IMR-90 (cell line): ENCODE measurements around the gene EFCC1. TPM values are rescaled to one million over a fixed set of nuclear protein-coding genes. Genes with fewer than 3 reads are reported as not detected.

Source experiments
- ATAC-seq: fragments of 200-7000 bp; cut with Tn5 transposase; 2 replicates; pipeline ENCODE4 v1.9.1; 2020; ENCODE audit warnings: low read depth, mild to moderate bottlenecking, moderate library complexity
- BruUV-seq: library from RNA; stranded (reverse); fragments of 400-500 nt; replicated peaks from 2 replicates; lab custom pipeline; 2021; lab: Mats Ljungman, UMichigan
- CTCF ChIA-PET: fragments of 300-600 bp; formaldehyde crosslinking; extraction: SDS; loops from one replicate; lab custom pipeline; 2021; ENCODE audit warnings: antibody characterized with exemption; lab: Yijun Ruan, JAX
- POLR2A ChIA-PET: fragments of 300-600 bp; sonication (Branson Sonifier 250); formaldehyde crosslinking; loops from one replicate; lab custom pipeline; 2022; ENCODE audit warnings: antibody characterized with exemption; ENCODE audit not compliant: unreplicated experiment; lab: Charles Lee
- DNase-seq: peaks from one replicate; pipeline ENCODE4 v3.0.0; 2013
- H2AFZ ChIP-seq: replicated peaks from 2 replicates; pipeline ENCODE3; 2013; ENCODE audit warnings: low read length, mild to moderate bottlenecking; ENCODE audit not compliant: poor library complexity
- H2AK5ac ChIP-seq: 2 replicates; pipeline ENCODE4 v1.6.1; 2013; ENCODE audit warnings: low read depth, low read length, inconsistent platforms
- H2AK9ac ChIP-seq: replicated peaks from 2 replicates; pipeline ENCODE3; 2013; ENCODE audit warnings: mild to moderate bottlenecking, low read depth, low read length, moderate library complexity; ENCODE audit not compliant: poor library complexity
- H2BK120ac ChIP-seq: 2 replicates; pipeline ENCODE4 v1.6.1; 2013; ENCODE audit warnings: low read depth, low read length, inconsistent platforms
- H2BK15ac ChIP-seq: 3 replicates; pipeline ENCODE4 v1.6.1; 2013; ENCODE audit warnings: low read depth, low read length, inconsistent platforms
- H2BK20ac ChIP-seq: 2 replicates; pipeline ENCODE4 v1.6.1; 2013; ENCODE audit warnings: low read depth, mild to moderate bottlenecking, inconsistent platforms, low read length, moderate library complexity
- H2BK5ac ChIP-seq: 2 replicates; pipeline ENCODE4 v1.6.1; 2013; ENCODE audit warnings: mild to moderate bottlenecking, low read depth, low read length, inconsistent platforms; ENCODE audit not compliant: poor library complexity, severe bottlenecking
- H3K14ac ChIP-seq: replicated peaks from 2 replicates; pipeline ENCODE4 v1.6.1; 2013; ENCODE audit warnings: low read depth, low read length, inconsistent platforms
- H3K18ac ChIP-seq: 2 replicates; pipeline ENCODE4 v1.6.1; 2013; ENCODE audit warnings: low read depth, low read length, control low read depth
- H3K23ac ChIP-seq: 2 replicates; pipeline ENCODE4 v1.6.1; 2013; ENCODE audit warnings: low read depth, low read length, inconsistent platforms
- H3K27ac ChIP-seq: 2 replicates; pipeline ENCODE4 v1.5.1; 2013; ENCODE audit warnings: mild to moderate bottlenecking, control low read depth, low read length; ENCODE audit not compliant: insufficient read depth
- H3K27me3 ChIP-seq: 2 replicates; pipeline ENCODE4 v1.6.1; 2013; ENCODE audit warnings: low read length; ENCODE audit not compliant: control insufficient read depth, insufficient read depth
- H3K36me3 ChIP-seq: 2 replicates; pipeline ENCODE4 v1.6.1; 2013; ENCODE audit warnings: low read length, mixed read lengths; ENCODE audit not compliant: control insufficient read depth, insufficient read depth
- H3K4ac ChIP-seq: 2 replicates; pipeline ENCODE4 v1.6.1; 2013; ENCODE audit warnings: low read depth, low read length, inconsistent platforms
- H3K4me1 ChIP-seq: 2 replicates; pipeline ENCODE4 v1.6.1; 2013; ENCODE audit warnings: low read length, mixed read lengths; ENCODE audit not compliant: control insufficient read depth, insufficient read depth
- H3K4me2 ChIP-seq: 2 replicates; pipeline ENCODE4 v1.6.1; 2013; ENCODE audit warnings: low read depth, mild to moderate bottlenecking, control low read depth, low read length, moderate library complexity
- H3K4me3 ChIP-seq: 2 replicates; pipeline ENCODE4 v1.5.1; 2013; ENCODE audit warnings: low read depth, mild to moderate bottlenecking, control low read depth, low read length, moderate library complexity; ENCODE audit not compliant: insufficient read depth
- H3K56ac ChIP-seq: 2 replicates; pipeline ENCODE4 v1.6.1; 2013; ENCODE audit warnings: low read length, inconsistent platforms; ENCODE audit not compliant: insufficient read depth; ENCODE audit errors: extremely low read depth
- H3K79me1 ChIP-seq, 2 experiments: 2 replicates each; pipeline ENCODE4 v1.6.1; 2013; ENCODE audit warnings: low read length in 2 of 2, inconsistent platforms in 1 of 2, low read depth in 1 of 2
- H3K9ac ChIP-seq: 2 replicates; pipeline ENCODE4 v1.6.1; 2013; ENCODE audit warnings: low read depth, low read length, control low read depth
- H3K9me1 ChIP-seq: 2 replicates; pipeline ENCODE4 v1.6.1; 2013; ENCODE audit warnings: low read length, inconsistent platforms; ENCODE audit not compliant: insufficient read depth
- H3K9me3 ChIP-seq: 2 replicates; pipeline ENCODE4 v1.6.1; 2013; ENCODE audit warnings: low read length; ENCODE audit not compliant: control insufficient read depth, insufficient read depth
- H4K20me1 ChIP-seq: 2 replicates; pipeline ENCODE4 v1.6.1; 2013; ENCODE audit warnings: low read length, inconsistent platforms; ENCODE audit not compliant: insufficient read depth
- H4K5ac ChIP-seq: 2 replicates; pipeline ENCODE4 v1.6.1; 2013; ENCODE audit warnings: mild to moderate bottlenecking, low read depth, low read length, control low read depth
- H4K8ac ChIP-seq, 2 experiments: 2 replicates each; pipeline ENCODE4 v1.6.1; 2013; ENCODE audit warnings: low read depth in 2 of 2, low read length in 2 of 2, control low read depth in 1 of 2, inconsistent platforms in 1 of 2
- H4K91ac ChIP-seq: 2 replicates; pipeline ENCODE4 v1.6.1; 2013; ENCODE audit warnings: low read depth, low read length, inconsistent platforms; ENCODE audit not compliant: insufficient read depth
- BHLHE40 ChIP-seq: fragments of 150-350 bp; IDR thresholded peaks from 2 replicates; pipeline ENCODE4 v1.6.1; 2016; ENCODE audit warnings: mild to moderate bottlenecking, low read depth, low read length
- CEBPB ChIP-seq: IDR thresholded peaks from 2 replicates; pipeline ENCODE4 v1.6.1; 2012; ENCODE audit warnings: low read depth, low read length, improper control_type of control experiment
- CHD1 ChIP-seq: IDR thresholded peaks from 2 replicates; pipeline ENCODE4 v1.6.1; 2012; ENCODE audit warnings: low read depth, low read length, improper control_type of control experiment
- MXI1 ChIP-seq: IDR thresholded peaks from 2 replicates; pipeline ENCODE4 v1.6.1; 2012; ENCODE audit warnings: low read depth, mild to moderate bottlenecking, low read length, moderate library complexity, borderline replicate concordance
- NFE2L2 ChIP-seq: fragments of 150-350 bp; IDR thresholded peaks from 2 replicates; pipeline ENCODE4 v1.6.1; 2016; ENCODE audit warnings: low read depth, mild to moderate bottlenecking, low read length
- POLR2A ChIP-seq: IDR thresholded peaks from 2 replicates; pipeline ENCODE4 v1.6.1; 2012; ENCODE audit warnings: mild to moderate bottlenecking, low read depth, low read length
- RAD21 ChIP-seq: IDR thresholded peaks from 2 replicates; pipeline ENCODE4 v1.6.1; 2012; ENCODE audit warnings: low read length, improper control_type of control experiment
- RCOR1 ChIP-seq: IDR thresholded peaks from 2 replicates; pipeline ENCODE4 v1.6.1; 2012; ENCODE audit warnings: mild to moderate bottlenecking, low read length, improper control_type of control experiment; ENCODE audit not compliant: insufficient replicate concordance
- WGBS, 2 experiments: methylation state at CpG; one replicate each; pipeline versions ENCODE4 v1.1.5 to v1.1.7; 2013; ENCODE audit warnings: missing lambda C conversion rate in 2 of 2; ENCODE audit not compliant: insufficient read length in 1 of 2; ENCODE audit errors: extremely low coverage in 2 of 2; 5-methylcytosine and 5-hydroxymethylcytosine counted together
- dilution Hi-C: fragments of 300-500 bp; cut with HindIII; formaldehyde crosslinking; loops from one replicate; pipeline ENCODE4 v1.14.3; 2018; ENCODE audit warnings: low sequenced_read_pairs; ENCODE audit not compliant: unreplicated experiment
- in situ Hi-C: fragments of 300-500 bp; cut with MboI; formaldehyde crosslinking; loops from 3 replicates; pipeline ENCODE4 v1.14.3; 2019; ENCODE audit warnings: low sequenced_read_pairs, inconsistent platforms, mixed read lengths
- intact Hi-C: fragments of 100-400 bp; cut with micrococcal nuclease; formaldehyde crosslinking; loops from 2 replicates; pipeline ENCODE4 v1.10.0; 2022
- polyA plus RNA-seq, 3 experiments: library from polyadenylated mRNA; depleted of rRNA; stranded (reverse); fragments of >200 nt; gene quantifications; 2 replicates each; pipeline ENCODE4 v1.2.3, GENCODE V29; 2012; ENCODE audit warnings: low replicate concordance in 1 of 3
- total RNA-seq: library from RNA; depleted of rRNA; stranded (reverse); fragments of >200 nt; gene quantifications from 2 replicates; pipeline ENCODE4 v1.2.3, GENCODE V29; 2012
- TF ChIP-seq, protein P1 (sequence below): conservative IDR thresholded peaks from 2 replicates; pipeline ENCODE4 v1.5.1; 2012; ENCODE audit warnings: mild to moderate bottlenecking, low read depth, low read length, improper control_type of control experiment
- TF ChIP-seq, protein P2 (sequence below): fragments of 150-350 bp; IDR thresholded peaks from 2 replicates; pipeline ENCODE4 v1.6.1; 2016; ENCODE audit warnings: low read depth, mild to moderate bottlenecking, low read length, moderate library complexity, borderline replicate concordance

EFCC1 gene
- total and polyA plus RNA-seq, 2 of the 4 experiments (the other 2 are of a cell fraction): not detected

DNA sequence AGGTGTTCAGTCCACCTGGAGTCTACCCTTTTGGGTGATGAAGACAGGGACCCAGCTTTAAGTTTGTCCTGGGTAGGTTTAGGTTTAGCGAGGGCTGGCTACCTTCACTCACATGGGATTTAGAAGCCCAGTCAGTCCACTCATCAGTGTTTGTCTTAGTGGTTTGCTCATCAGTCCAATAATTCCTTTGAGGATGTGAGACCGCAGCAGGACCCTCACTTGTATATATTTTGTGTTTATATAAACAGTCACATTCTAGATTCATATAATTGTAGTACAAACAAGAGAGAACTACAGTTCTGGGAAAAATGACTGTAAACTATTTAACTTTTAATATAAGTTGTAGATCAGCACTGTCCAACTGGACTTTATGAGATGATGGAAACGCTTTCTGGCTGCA lies 18.2 kb downstream of the EFCC1 start:
- H3K23ac ChIP-seq: no peak overlapping the region
- no TSS peak for BruUV-seq
- H3K4me1 ChIP-seq: peaks cover 26% of the 10 kb centered on the region
- CTCF ChIA-PET: no interaction called here
- H3K27me3 ChIP-seq: peaks cover 7% of the 10 kb centered on the region; the same call in 1 of the 2 replicates
- H2AK9ac ChIP-seq: no peak overlapping the region
- H4K20me1 ChIP-seq: no peaks in the 10 kb centered on the region
- peak overlapping the region; percentile 38; the same call in 1 of the 2 replicates for H3K4me2 ChIP-seq
- H2AFZ ChIP-seq: no peak overlapping the region
- H3K79me1 ChIP-seq: no peaks in the 10 kb centered on the region
- POLR2A ChIA-PET: no interaction called here
- H4K8ac ChIP-seq: no peak overlapping the region; a peak in 1 of 4 replicates
- TF ChIP-seq RCOR1 (no peak), NFE2L2 (no peak), CEBPB (no peak), POLR2A (no peak), CHD1 (no peak), BHLHE40 (no peak), RAD21 (no peak), MXI1 (no peak)
- TF ChIP-seq, protein P1, sequence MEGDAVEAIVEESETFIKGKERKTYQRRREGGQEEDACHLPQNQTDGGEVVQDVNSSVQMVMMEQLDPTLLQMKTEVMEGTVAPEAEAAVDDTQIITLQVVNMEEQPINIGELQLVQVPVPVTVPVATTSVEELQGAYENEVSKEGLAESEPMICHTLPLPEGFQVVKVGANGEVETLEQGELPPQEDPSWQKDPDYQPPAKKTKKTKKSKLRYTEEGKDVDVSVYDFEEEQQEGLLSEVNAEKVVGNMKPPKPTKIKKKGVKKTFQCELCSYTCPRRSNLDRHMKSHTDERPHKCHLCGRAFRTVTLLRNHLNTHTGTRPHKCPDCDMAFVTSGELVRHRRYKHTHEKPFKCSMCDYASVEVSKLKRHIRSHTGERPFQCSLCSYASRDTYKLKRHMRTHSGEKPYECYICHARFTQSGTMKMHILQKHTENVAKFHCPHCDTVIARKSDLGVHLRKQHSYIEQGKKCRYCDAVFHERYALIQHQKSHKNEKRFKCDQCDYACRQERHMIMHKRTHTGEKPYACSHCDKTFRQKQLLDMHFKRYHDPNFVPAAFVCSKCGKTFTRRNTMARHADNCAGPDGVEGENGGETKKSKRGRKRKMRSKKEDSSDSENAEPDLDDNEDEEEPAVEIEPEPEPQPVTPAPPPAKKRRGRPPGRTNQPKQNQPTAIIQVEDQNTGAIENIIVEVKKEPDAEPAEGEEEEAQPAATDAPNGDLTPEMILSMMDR: no peak
- TF ChIP-seq, protein P2, sequence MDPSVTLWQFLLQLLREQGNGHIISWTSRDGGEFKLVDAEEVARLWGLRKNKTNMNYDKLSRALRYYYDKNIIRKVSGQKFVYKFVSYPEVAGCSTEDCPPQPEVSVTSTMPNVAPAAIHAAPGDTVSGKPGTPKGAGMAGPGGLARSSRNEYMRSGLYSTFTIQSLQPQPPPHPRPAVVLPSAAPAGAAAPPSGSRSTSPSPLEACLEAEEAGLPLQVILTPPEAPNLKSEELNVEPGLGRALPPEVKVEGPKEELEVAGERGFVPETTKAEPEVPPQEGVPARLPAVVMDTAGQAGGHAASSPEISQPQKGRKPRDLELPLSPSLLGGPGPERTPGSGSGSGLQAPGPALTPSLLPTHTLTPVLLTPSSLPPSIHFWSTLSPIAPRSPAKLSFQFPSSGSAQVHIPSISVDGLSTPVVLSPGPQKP: no peak
- dilution Hi-C loops (no loop called here), in situ Hi-C loops (no loop called here), intact Hi-C loops (no loop called here)
- 0 out of 2 replicates have a peak overlapping the region, but pooled peaks have one; percentile 70 for H3K4ac ChIP-seq
- H3K9me3 ChIP-seq: peaks cover 3% of the 10 kb centered on the region; the same call in 1 of the 2 replicates
- no peak overlapping the region for H3K56ac ChIP-seq
- DNase-seq: peak; percentile 22
- H3K27ac ChIP-seq: peak overlapping the region; percentile 21; the same call in 1 of the 2 replicates
- H2BK120ac ChIP-seq: no peak overlapping the region; the same call in 1 of the 2 replicates
- peak; percentile 22; the same call in 1 of the 2 replicates for ATAC-seq
- no peak overlapping the region for H3K4me3 ChIP-seq
- no peak overlapping the region for H2BK5ac ChIP-seq
- H4K91ac ChIP-seq: no peak overlapping the region
- 0 out of 2 replicates have a peak overlapping the region, but pooled peaks have one; percentile 48 for H2BK20ac ChIP-seq
- no peak overlapping the region for H2BK15ac ChIP-seq
- peaks cover 11% of the 10 kb centered on the region for H3K9me1 ChIP-seq
- H2AK5ac ChIP-seq: no peak overlapping the region
- H3K14ac ChIP-seq: no peak overlapping the region
- no peak overlapping the region for H3K9ac ChIP-seq
- H3K18ac ChIP-seq: no peak overlapping the region
- H4K5ac ChIP-seq: no peak overlapping the region
- H3K36me3 ChIP-seq: no peaks in the 10 kb centered on the region
- no CpG with 5 or more reads among the region's 3 CpGs for WGBS, 2 experiments
